Fibroblast of lung (primary cell): Measurements from ENCODE around the gene NFIC.

Source experiments
- CTCF ChIP-seq, 2 donors: IDR thresholded peaks in 1 of 2; conservative IDR thresholded peaks in 1 of 2; 1 replicate in 1 of 2; 2 replicates in 1 of 2; pipeline ENCODE4 v1.5.1; 2011 to 2012; ENCODE audit warnings: low read length in 2 of 2, control low read depth in 1 of 2, inconsistent platforms in 1 of 2, low read depth in 1 of 2, mild to moderate bottlenecking in 1 of 2
- EZH2 ChIP-seq: IDR thresholded peaks from 2 replicates; pipeline ENCODE4 v1.5.1; 2012; ENCODE audit warnings: low read length, control low read depth, mild to moderate bottlenecking; ENCODE audit errors: missing control alignments

- TF ChIP-seq CTCF (conservative IDR thresholded peaks at IDR 0.05 in 1 of 2, IDR thresholded peaks at IDR 0.05 in 1 of 2; ENCODE audit: low read depth in 1 of 2, low read length in 2 of 2): no peak
- no peak for TF ChIP-seq EZH2
Measured at GRCh38 chr19:3356805-3357204, 9.6 kb upstream of the NFIC start.
